Spleen (tissue), 13 donors: ENCODE measurements around the gene DCST2. TPM values are rescaled to one million over a fixed set of nuclear protein-coding genes. Genes with fewer than 3 reads are reported as not detected.

ENCODE experiments used
- DNase-seq: peaks from one replicate; pipeline ENCODE4 v3.0.0-alpha.2; 2020
- H3K27ac ChIP-seq, 8 donors: fragments of 200-600 bp; sonication (generic) in 7 of 8; 1 replicate in 4 of 8; 2 replicates in 4 of 8; pipeline versions ENCODE4 v1.5.0 to v1.8.0; 2016 to 2021; ENCODE audit warnings: inconsistent platforms in 4 of 8, mild to moderate bottlenecking in 4 of 8, moderate library complexity in 1 of 8
- H3K27me3 ChIP-seq, 7 donors: fragments of 200-600 bp; sonication (generic) in 6 of 7; replicated peaks in 1 of 7; 1 replicate in 4 of 7; 2 replicates in 3 of 7; pipeline versions ENCODE4 v1.5.0 to v1.8.0; 2016 to 2021; ENCODE audit warnings: inconsistent platforms in 3 of 7, mild to moderate bottlenecking in 1 of 7
- H3K36me3 ChIP-seq, 6 donors: fragments of 200-600 bp; sonication (generic) in 5 of 6; 1 replicate in 4 of 6; 2 replicates in 2 of 6; pipeline versions ENCODE4 v1.5.0 to v1.8.0; 2016 to 2021; ENCODE audit warnings: inconsistent platforms in 2 of 6
- H3K4me1 ChIP-seq, 6 donors: fragments of 200-600 bp; sonication (generic) in 5 of 6; 1 replicate in 3 of 6; 2 replicates in 3 of 6; pipeline versions ENCODE4 v1.5.0 to v1.8.0; 2016 to 2021; ENCODE audit warnings: inconsistent platforms in 3 of 6
- H3K4me3 ChIP-seq, 8 donors: fragments of 200-600 bp; sonication (generic) in 7 of 8; 1 replicate in 4 of 8; 2 replicates in 4 of 8; pipeline versions ENCODE4 v1.5.0 to v1.8.0; 2016 to 2021; ENCODE audit warnings: inconsistent platforms in 4 of 8, mild to moderate bottlenecking in 4 of 8, moderate library complexity in 2 of 8
- H3K9me3 ChIP-seq, 8 donors: fragments of 200-600 bp; sonication (generic) in 7 of 8; 1 replicate in 4 of 8; 2 replicates in 4 of 8; pipeline versions ENCODE4 v1.5.0 to v1.8.0; 2016 to 2021; ENCODE audit warnings: inconsistent platforms in 4 of 8
- CTCF ChIP-seq, 11 experiments: fragments of 200-600 bp in 7 of 11; fragments of 450-650 bp in 4 of 11; sonication (generic) in 4 of 11; IDR thresholded peaks in 8 of 11; conservative IDR thresholded peaks in 3 of 11; 1 replicate in 7 of 11; 2 replicates in 4 of 11; pipeline versions ENCODE4 v1.4.0 to v1.8.0; 2016 to 2021; ENCODE audit warnings: antibody characterized with exemption in 11 of 11, inconsistent platforms in 4 of 11, mild to moderate bottlenecking in 1 of 11
- POLR2A ChIP-seq, 3 donors: fragments of 450-650 bp; IDR thresholded peaks; one replicate each; pipeline ENCODE4 v1.5.1; 2017; ENCODE audit warnings: antibody characterized with exemption in 3 of 3, mild to moderate bottlenecking in 1 of 3
- POLR2AphosphoS5 ChIP-seq, 3 donors: sonication (generic); formaldehyde crosslinking; IDR thresholded peaks; one replicate each; pipeline ENCODE4 v1.5.1; 2017; ENCODE audit warnings: antibody characterized with exemption in 3 of 3
- WGBS, 5 donors: extraction: QIAGEN DNeasy Blood & Tissue Kit in 3 of 5; methylation state at CpG; one replicate each; pipeline versions ENCODE4 v1.1.5 to v1.1.7; 2013 to 2018; 5-methylcytosine and 5-hydroxymethylcytosine counted together
- intact Hi-C: fragments of 100-400 bp; cut with DNase I; formaldehyde crosslinking; loops from one replicate; pipeline ENCODE4 v1.15.0; 2023; ENCODE audit warnings: low total_unique reads
- long read RNA-seq, 2 donors: transcript quantifications; one replicate each; lab custom pipeline, GENCODE V29; 2026
- polyA plus RNA-seq, 3 donors: library from polyadenylated mRNA; stranded (reverse); fragments of 200-250 nt; gene quantifications; one replicate each; pipeline ENCODE4 v1.2.1, GENCODE V29; 2013
- total RNA-seq, 7 donors: library from RNA; depleted of rRNA in 3 of 7; stranded (reverse); fragments of >200 nt in 3 of 7; fragmentation: NEBNext Ultra II Directional in 4 of 7; extraction: Animal tissue kit (Norgen Biotek cat#: 25700) in 4 of 7; gene quantifications; one replicate each; pipeline versions ENCODE4 v1.1.0 to v1.2.1, GENCODE V29; 2016 to 2021
- donor health status: healthy with polysubstance abuse.
- donor health status: DM: no; HTN: no; CAD: no; lungs with moderate emphysema.
- donor health status: DM: no; HTN: no; CAD: no.
- donor health status: Bipolar disorder and iron deficiency.
- donor health status: healthy.
- donor health status: DM: no; HTN: no; CAD: no.
- donor health status: DM: yes; HTN: yes; CAD: no.

The DCST2 gene
- 1 to 10 TPM in 2 of 7 donors, under 1 TPM in 4, not detected in 1; 0.54 to 4.1 (median 0.71) TPM for total RNA-seq
- polyA plus RNA-seq = 1 to 10 TPM; 1.0 to 2.1 (median 1.7) TPM
- long read RNA-seq, donor 1 = 0 reads
- long read RNA-seq, donor 2 = 0 reads

- Histone ChIP-seq H3K4me3 (no peak within 1 kb of the TSS), H3K27ac (no peak within 1 kb of the TSS), H3K9me3 (no peaks in the 10 kb centered on the region), H3K36me3 (no peaks in the 10 kb centered on the region), H3K27me3 (peaks cover 0 to 5% (median 0%) of the 10 kb centered on the region in 7 donors), H3K4me1 (peaks cover 0 to 19% (median 0%) of the 10 kb centered on the region in 6 donors)
- no peak for DNase-seq
- 88 to 100% (median 95%) methylated on average over 9 of the region's 9 CpGs for WGBS, 5 donors
- intact Hi-C loops = no loop called here
- TF ChIP-seq POLR2AphosphoS5 (IDR thresholded peaks at IDR 0.05) (no peak), POLR2A (IDR thresholded peaks at IDR 0.05) (no peak), CTCF (IDR thresholded peaks at IDR 0.05 in 8 of 11, conservative IDR thresholded peaks at IDR 0.05 in 3 of 11) (no peak)
These were observed at the start of gene DCST2, which contains the start of gene DCST1 for GRCh38 chr1:155033524-155033923. DCST2 (minus strand) TSS chr1:155033781; CDS start chr1:155033701, 80 bp downstream. DCST1 (plus strand) TSS chr1:155033824; CDS start chr1:155034037, 213 bp downstream.

- 60 to 82% (median 72%) methylated on average over 4 to 6 of the region's 6 CpGs for WGBS, 5 donors
- no peak for TF ChIP-seq POLR2A (IDR thresholded peaks at IDR 0.05)
- TF ChIP-seq CTCF (IDR thresholded peaks at IDR 0.05 in 8 of 11, conservative IDR thresholded peaks at IDR 0.05 in 3 of 11) = no peak
- TF ChIP-seq POLR2AphosphoS5 (IDR thresholded peaks at IDR 0.05) = no peak
- DNase-seq = peak; percentile 75
- Histone ChIP-seq H3K9me3 (no peaks in the 10 kb centered on the region), H3K27ac (no peak overlapping the region), H3K4me1 (peaks cover 58 to 93% (median 82%) of the 10 kb centered on the region in 6 donors), H3K36me3 (no peaks in the 10 kb centered on the region), H3K4me3 (peak overlapping the region in 1 of 8 donors; percentile 68), H3K27me3 (peaks cover 24 to 64% (median 58%) of the 10 kb centered on the region in 7 donors)
- intact Hi-C loops = no loop called here
These were observed 49.5 kb upstream of the DCST2 start for GRCh38 chr1:155083052-155083541.

GRCh38 chr1:155082301-155083051, 48.9 kb upstream of the DCST2 start:
- intact Hi-C loops = no loop called here
- peaks cover 24 to 66% (median 58%) of the 10 kb centered on the region in 7 donors for H3K27me3 ChIP-seq

More at GRCh38 chr1:155082301-155083051, 48.9 kb upstream of the DCST2 start:
- TF ChIP-seq POLR2A (IDR thresholded peaks at IDR 0.05) (no peak), CTCF (IDR thresholded peaks at IDR 0.05 in 8 of 11, conservative IDR thresholded peaks at IDR 0.05 in 3 of 11) (no peak), POLR2AphosphoS5 (IDR thresholded peaks at IDR 0.05) (no peak)
- WGBS, 5 donors = 4 to 6% (median 5%) methylated on average over 34 to 36 of the region's 36 CpGs
- H3K27ac ChIP-seq = no peak overlapping the region
- peaks cover 58 to 91% (median 81%) of the 10 kb centered on the region in 6 donors for H3K4me1 ChIP-seq
- no peaks in the 10 kb centered on the region for H3K36me3 ChIP-seq
- DNase-seq = peak; percentile 78
- no peaks in the 10 kb centered on the region for H3K9me3 ChIP-seq
- peak overlapping the region in 5 of 8 donors; percentile 7 to 68 (median 25) for H3K4me3 ChIP-seq
